Sigmoid colon (tissue), 7 donors: ENCODE data around the gene SUSD6. TPM values are rescaled to one million over a fixed set of nuclear protein-coding genes. Genes with fewer than 3 reads are reported as not detected.
"Not testable (repeated sequence)": the region's sequence is repeated elsewhere in the genome, so short reads cannot be mapped to it uniquely, and the experiment has no call there.

ENCODE experiments used
- DNase-seq: peaks from one replicate; pipeline ENCODE4 v3.0.0-alpha.2; 2019
- H3K27ac ChIP-seq, 4 donors: fragments of 200-600 bp; sonication (generic); one replicate each; pipeline ENCODE4 v1.5.1; 2016 to 2019; ENCODE audit warnings: mild to moderate bottlenecking in 1 of 4
- H3K27me3 ChIP-seq, 3 donors: fragments of 200-600 bp; sonication (generic); one replicate each; pipeline ENCODE4 v1.5.1; 2019; ENCODE audit warnings: mild to moderate bottlenecking in 1 of 3
- H3K36me3 ChIP-seq, 4 donors: fragments of 200-600 bp; sonication (generic); one replicate each; pipeline ENCODE4 v1.5.1; 2016 to 2019
- H3K4me1 ChIP-seq, 4 donors: fragments of 200-600 bp; sonication (generic); one replicate each; pipeline ENCODE4 v1.5.1; 2017 to 2019
- H3K4me3 ChIP-seq, 4 donors: fragments of 200-600 bp; sonication (generic); one replicate each; pipeline ENCODE4 v1.5.1; 2017 to 2019; ENCODE audit warnings: mild to moderate bottlenecking in 2 of 4, moderate library complexity in 1 of 4
- H3K9me3 ChIP-seq, 4 donors: fragments of 200-600 bp in 3 of 4; sonication (generic) in 3 of 4; one replicate each; pipeline versions ENCODE4 v1.5.1 to v1.6.1; 2013 to 2019
- EP300 ChIP-seq, 4 donors: sonication (generic); formaldehyde crosslinking; IDR thresholded peaks; one replicate each; pipeline ENCODE4 v1.6.1; 2017; ENCODE audit warnings: antibody characterized with exemption in 4 of 4
- POLR2A ChIP-seq, 2 donors: fragments of 450-650 bp; IDR thresholded peaks; one replicate each; pipeline ENCODE4 v1.6.1; 2016; ENCODE audit warnings: antibody characterized with exemption in 2 of 2, mild to moderate bottlenecking in 2 of 2, moderate library complexity in 2 of 2
- POLR2AphosphoS5 ChIP-seq, 4 donors: sonication (generic); formaldehyde crosslinking; IDR thresholded peaks; one replicate each; pipeline ENCODE4 v1.6.1; 2017; ENCODE audit warnings: antibody characterized with exemption in 4 of 4
- WGBS, 2 donors: extraction: QIAGEN DNeasy Blood & Tissue Kit; methylation state at CpG; one replicate each; pipeline ENCODE4 v1.1.7; 2013; 5-methylcytosine and 5-hydroxymethylcytosine counted together
- intact Hi-C: fragments of 100-400 bp; cut with DNase I; formaldehyde crosslinking; loops from one replicate; pipeline ENCODE4 v1.15.1; 2023
- polyA plus RNA-seq, 3 donors: library from polyadenylated mRNA; stranded (reverse); fragments of 200-250 nt; gene quantifications; one replicate each; pipeline ENCODE4 v1.2.3, GENCODE V29; 2013
- total RNA-seq, 4 donors: library from RNA; depleted of rRNA; stranded (reverse); fragments of >200 nt; gene quantifications; one replicate each; pipeline ENCODE4 v1.1.0, GENCODE V29; 2016
- TF ChIP-seq, protein P1 (sequence below), 4 experiments: fragments of 450-650 bp in 3 of 4; fragments of 200-600 bp in 1 of 4; IDR thresholded peaks; one replicate each; pipeline ENCODE4 v1.5.1; 2016 to 2019; ENCODE audit warnings: antibody characterized with exemption in 4 of 4, mild to moderate bottlenecking in 3 of 4, moderate library complexity in 2 of 4
- donor health status: healthy with polysubstance abuse.
- donor health status: Bipolar disorder and iron deficiency.
- donor health status: healthy.

Gene SUSD6
- total and polyA plus RNA-seq, 7 donors = 5.4 to 62.0 (median 13.9) TPM

DNA sequence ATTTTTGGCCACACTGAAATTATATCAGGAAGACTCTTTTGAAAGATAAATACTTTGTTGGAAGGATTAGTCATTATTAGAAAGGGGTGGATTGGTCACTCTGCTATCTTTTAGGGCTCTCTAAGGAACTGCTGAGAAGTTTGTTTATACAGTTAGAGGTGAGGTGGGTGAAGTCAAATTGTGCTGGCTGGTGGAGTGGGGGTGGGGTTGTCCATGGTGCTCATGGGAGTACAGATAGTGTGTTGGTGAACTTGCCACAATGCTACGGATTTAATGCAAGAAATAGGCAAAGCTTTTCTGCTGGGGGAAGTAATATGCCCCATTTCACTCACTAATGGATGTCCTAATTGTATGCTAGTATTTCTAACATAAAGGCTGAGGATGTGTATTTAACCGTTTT lies 35.8 kb downstream of the SUSD6 start:
- H3K4me3 ChIP-seq = no peak overlapping the region
- H3K27me3 ChIP-seq = no peaks in the 10 kb centered on the region
- DNase-seq = no peak
- H3K36me3 ChIP-seq = no peaks in the 10 kb centered on the region
- H3K4me1 ChIP-seq = peaks cover 0 to 89% (median 73%) of the 10 kb centered on the region in 4 donors
- TF ChIP-seq POLR2AphosphoS5 (IDR thresholded peaks at IDR 0.05) = no peak
- no peak for TF ChIP-seq POLR2A (IDR thresholded peaks at IDR 0.05)
- TF ChIP-seq, protein P1, sequence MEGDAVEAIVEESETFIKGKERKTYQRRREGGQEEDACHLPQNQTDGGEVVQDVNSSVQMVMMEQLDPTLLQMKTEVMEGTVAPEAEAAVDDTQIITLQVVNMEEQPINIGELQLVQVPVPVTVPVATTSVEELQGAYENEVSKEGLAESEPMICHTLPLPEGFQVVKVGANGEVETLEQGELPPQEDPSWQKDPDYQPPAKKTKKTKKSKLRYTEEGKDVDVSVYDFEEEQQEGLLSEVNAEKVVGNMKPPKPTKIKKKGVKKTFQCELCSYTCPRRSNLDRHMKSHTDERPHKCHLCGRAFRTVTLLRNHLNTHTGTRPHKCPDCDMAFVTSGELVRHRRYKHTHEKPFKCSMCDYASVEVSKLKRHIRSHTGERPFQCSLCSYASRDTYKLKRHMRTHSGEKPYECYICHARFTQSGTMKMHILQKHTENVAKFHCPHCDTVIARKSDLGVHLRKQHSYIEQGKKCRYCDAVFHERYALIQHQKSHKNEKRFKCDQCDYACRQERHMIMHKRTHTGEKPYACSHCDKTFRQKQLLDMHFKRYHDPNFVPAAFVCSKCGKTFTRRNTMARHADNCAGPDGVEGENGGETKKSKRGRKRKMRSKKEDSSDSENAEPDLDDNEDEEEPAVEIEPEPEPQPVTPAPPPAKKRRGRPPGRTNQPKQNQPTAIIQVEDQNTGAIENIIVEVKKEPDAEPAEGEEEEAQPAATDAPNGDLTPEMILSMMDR (IDR thresholded peaks at IDR 0.05) = no peak
- no peak for TF ChIP-seq EP300 (IDR thresholded peaks at IDR 0.05)
- H3K27ac ChIP-seq = peak overlapping the region in 3 of 4 donors; percentile 73 to 85 (median 79)
- intact Hi-C loops = no loop called here
- WGBS, 2 donors = 80 to 87% methylated on average over 2 of the region's 2 CpGs
- no peaks in the 10 kb centered on the region for H3K9me3 ChIP-seq

DNA sequence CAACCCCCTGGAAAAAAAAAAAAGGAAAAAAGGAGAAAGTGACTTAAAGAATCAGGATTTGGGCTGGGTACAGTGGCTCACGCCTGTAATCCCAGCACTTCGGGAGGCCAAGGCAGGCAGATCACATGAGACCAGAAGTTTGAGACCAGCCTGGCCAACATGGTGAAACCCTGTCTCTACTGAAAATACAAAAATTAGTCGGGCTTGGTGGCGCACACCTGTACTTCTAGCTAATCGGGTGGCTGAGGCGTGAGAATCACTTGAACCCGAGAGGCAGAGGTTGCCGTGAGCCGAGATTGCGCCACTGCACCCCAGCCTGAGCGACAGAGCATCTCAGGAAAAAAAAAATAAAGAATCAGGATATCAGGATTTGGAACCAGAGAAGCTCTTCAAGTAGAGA lies 36.2 kb downstream of the SUSD6 start:
- WGBS, 2 donors = 89 to 91% methylated on average over 11 of the region's 11 CpGs
- H3K4me1 ChIP-seq = peaks cover 0 to 89% (median 78%) of the 10 kb centered on the region in 4 donors
- H3K9me3 ChIP-seq, intact Hi-C loops, DNase-seq, H3K36me3 ChIP-seq, H3K4me3 ChIP-seq, H3K27me3 ChIP-seq: not testable (repeated sequence)
- peak overlapping the region; percentile 56 to 85 (median 76) for H3K27ac ChIP-seq

GRCh38 chr14:69648480-69649451 lies 37.4 kb downstream of the SUSD6 start:
- Histone ChIP-seq H3K27ac (peak overlapping the region; percentile 56 to 85 (median 76)), H3K36me3 (no peaks in the 10 kb centered on the region), H3K4me3 (no peak overlapping the region), H3K4me1 (peaks cover 0 to 87% (median 78%) of the 10 kb centered on the region in 4 donors), H3K9me3 (no peaks in the 10 kb centered on the region), H3K27me3 (no peaks in the 10 kb centered on the region)
- 15 to 40% methylated on average over 6 of the region's 6 CpGs for WGBS, 2 donors
- no peak for DNase-seq
- intact Hi-C loops = no loop called here
- TF ChIP-seq EP300 (IDR thresholded peaks at IDR 0.05) (no peak), POLR2AphosphoS5 (IDR thresholded peaks at IDR 0.05) (no peak), POLR2A (IDR thresholded peaks at IDR 0.05) (no peak)
- TF ChIP-seq, protein P1 (IDR thresholded peaks at IDR 0.05) = no peak

- TF ChIP-seq POLR2A (IDR thresholded peaks at IDR 0.05) (no peak), EP300 (IDR thresholded peaks at IDR 0.05) (no peak), POLR2AphosphoS5 (IDR thresholded peaks at IDR 0.05) (no peak)
- TF ChIP-seq, protein P1 (IDR thresholded peaks at IDR 0.05) = no peak
- no peak for DNase-seq
- intact Hi-C loops = no loop called here
- Histone ChIP-seq H3K4me1 (peaks cover 0 to 84% (median 71%) of the 10 kb centered on the region in 4 donors), H3K4me3 (no peak overlapping the region), H3K36me3 (no peaks in the 10 kb centered on the region), H3K27me3 (no peaks in the 10 kb centered on the region), H3K9me3 (no peaks in the 10 kb centered on the region), H3K27ac (peak overlapping the region; percentile 56 to 85 (median 76))
- 77 to 83% methylated on average over 3 of the region's 3 CpGs for WGBS, 2 donors
Measured at GRCh38 chr14:69650948-69651369, 39.6 kb downstream of the SUSD6 start.

- peak overlapping the region in 3 of 4 donors; percentile 73 to 85 (median 79) for H3K27ac ChIP-seq
Measured at GRCh38 chr14:69651664-69652063, 40.3 kb downstream of the SUSD6 start.

More at GRCh38 chr14:69651664-69652063, 40.3 kb downstream of the SUSD6 start:
- TF ChIP-seq POLR2A (IDR thresholded peaks at IDR 0.05) (no peak), POLR2AphosphoS5 (IDR thresholded peaks at IDR 0.05) (no peak), EP300 (IDR thresholded peaks at IDR 0.05) (no peak)
- TF ChIP-seq, protein P1 (IDR thresholded peaks at IDR 0.05) = no peak
- 22 to 72% methylated on average over 1 of the region's 1 CpG for WGBS, 2 donors
- intact Hi-C loops = no loop called here
- H3K4me3 ChIP-seq = no peak overlapping the region
- no peaks in the 10 kb centered on the region for H3K36me3 ChIP-seq
- no peak for DNase-seq
- no peaks in the 10 kb centered on the region for H3K27me3 ChIP-seq
- H3K4me1 ChIP-seq = peaks cover 0 to 90% (median 71%) of the 10 kb centered on the region in 4 donors
- H3K9me3 ChIP-seq = no peaks in the 10 kb centered on the region
